Activated CD8-positive, alpha-beta memory T cell treated with anti-CD3 and anti-CD28 coated beads, Interleukin-2, amount 50 U/mL, for 1 hour (primary cell): Measurements from ENCODE around the gene NPR3.

Experiments
- DNase-seq: peaks from one replicate; pipeline ENCODE4 v3.0.0-alpha.2; 2020; ENCODE audit errors: extremely low read depth

NPR3 gene, protein sequence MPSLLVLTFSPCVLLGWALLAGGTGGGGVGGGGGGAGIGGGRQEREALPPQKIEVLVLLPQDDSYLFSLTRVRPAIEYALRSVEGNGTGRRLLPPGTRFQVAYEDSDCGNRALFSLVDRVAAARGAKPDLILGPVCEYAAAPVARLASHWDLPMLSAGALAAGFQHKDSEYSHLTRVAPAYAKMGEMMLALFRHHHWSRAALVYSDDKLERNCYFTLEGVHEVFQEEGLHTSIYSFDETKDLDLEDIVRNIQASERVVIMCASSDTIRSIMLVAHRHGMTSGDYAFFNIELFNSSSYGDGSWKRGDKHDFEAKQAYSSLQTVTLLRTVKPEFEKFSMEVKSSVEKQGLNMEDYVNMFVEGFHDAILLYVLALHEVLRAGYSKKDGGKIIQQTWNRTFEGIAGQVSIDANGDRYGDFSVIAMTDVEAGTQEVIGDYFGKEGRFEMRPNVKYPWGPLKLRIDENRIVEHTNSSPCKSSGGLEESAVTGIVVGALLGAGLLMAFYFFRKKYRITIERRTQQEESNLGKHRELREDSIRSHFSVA

DNA sequence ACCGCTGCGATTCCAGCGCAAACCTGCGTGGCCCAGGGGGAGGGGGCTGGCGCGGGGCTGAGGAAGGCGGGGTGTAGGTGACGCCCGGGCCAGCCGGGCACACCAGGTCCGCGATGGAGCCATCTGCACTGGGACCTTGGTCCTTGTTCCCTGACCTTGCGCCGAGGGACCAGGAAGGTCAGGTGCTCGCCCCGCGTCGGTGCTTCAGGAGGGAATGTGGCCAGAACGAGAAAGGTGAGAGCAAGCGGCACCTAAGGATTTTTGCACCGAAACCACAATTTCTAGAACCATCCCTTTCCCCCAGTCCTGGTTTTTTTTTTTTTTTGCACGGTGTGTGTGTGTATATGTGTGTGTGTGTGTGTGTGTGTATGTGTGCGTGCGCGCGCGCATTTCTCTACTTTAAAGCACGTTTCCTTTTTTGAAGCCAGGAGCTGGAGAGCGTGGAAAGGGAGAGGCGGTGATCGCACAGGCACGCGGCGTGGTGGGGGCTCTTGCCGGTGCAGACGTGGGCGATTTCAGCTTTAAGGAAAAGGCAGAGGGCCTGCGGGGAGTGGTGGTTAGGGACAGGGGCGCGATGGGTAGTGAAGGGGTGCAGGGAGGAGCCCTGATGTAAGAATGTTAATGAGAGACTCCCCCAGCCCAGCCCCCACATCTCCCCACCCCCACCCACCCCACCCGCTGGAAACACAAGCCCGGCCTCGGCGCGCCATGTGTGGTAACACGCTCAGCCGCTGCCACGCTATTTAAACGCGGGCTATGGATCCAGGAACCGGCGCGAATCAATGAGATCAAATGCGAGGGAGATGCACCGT, at the start of gene NPR3:
NPR3 (plus strand) TSS at position 772 of the 812 bp plus-strand sequence. CDS start 456 bp downstream, outside the sequence.
- no peak for DNase-seq

DNA sequence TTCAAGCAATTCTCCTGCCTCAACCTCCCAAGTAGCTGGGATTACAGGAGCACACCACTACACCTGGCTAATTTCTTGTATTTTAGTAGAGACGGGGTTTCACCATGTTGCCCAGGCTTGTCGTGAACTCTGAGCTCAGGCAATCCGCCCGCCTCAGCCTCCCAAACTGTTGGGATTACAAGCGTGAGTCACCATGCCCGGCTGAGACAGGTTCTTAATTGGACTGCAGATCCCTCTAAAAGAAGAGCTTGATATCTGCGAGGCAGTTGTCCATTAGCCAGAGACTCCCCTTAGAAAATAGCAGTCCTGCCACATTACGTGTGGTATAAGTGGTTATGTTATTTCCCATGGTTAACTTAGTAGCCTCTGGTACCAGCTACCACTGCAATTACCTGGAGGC, 46.6 kb upstream of the NPR3 start:
- DNase-seq: no peak

DNA sequence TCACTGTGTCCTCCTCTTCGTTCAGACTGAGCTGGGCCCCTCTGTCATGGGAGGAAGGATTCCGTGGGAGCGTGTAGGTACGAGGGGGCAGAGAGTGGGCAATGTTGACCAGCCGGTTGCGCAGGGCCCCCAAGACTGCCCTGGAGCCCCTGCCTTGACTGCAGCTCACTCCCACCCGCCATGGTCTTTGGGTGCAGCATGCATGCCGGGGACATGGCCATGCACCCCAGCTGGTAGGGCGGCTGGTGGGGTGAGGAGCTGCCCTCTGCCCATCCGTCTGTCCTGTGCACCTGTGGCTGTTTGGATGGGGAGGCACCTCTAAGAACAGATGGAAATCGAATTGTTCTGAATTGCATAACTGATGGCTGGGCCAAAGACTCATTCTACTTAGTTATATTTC, 42.6 kb upstream of the NPR3 start:
- DNase-seq: no peak

DNA sequence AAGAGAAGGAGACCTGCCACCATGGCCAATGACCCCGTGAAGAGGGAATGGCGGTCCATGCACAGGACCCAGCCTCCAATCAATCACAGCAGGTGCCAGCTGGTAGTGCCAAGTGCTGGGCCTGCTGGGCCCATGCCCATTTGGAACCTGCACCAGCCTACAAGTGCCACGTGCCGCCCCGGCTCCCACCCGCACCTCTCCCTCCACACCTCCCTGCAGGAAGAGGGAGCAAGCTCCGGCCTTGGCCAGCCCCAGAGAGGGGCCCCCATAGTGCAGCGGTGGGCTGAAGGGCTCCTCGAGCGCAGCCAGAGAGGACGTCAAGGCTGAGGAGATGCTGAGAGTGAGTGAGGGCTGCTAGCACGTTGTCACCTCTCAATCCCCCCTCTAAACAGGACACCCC, 37.8 kb upstream of the NPR3 start:
- no peak for DNase-seq

DNA sequence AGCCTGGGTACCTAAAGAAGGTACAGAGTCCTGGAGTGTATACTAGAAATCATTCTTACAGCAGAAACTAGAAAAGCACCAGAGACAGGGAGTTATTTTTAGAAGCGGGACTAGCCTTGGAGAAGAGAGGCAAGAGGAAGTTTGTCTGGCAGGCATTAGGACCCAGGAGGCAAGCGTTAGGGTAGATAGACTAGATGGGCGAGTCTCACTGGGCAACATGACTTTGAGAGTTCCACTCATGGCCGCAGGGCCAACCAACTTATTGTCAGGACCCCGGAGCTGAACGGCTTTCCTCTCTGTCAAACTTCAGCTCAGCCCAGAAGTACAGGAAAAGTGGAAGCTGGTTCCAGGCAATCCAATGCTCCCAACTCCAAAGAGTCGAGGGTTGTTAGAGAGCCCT, 34.1 kb upstream of the NPR3 start:
- no peak for DNase-seq

DNA sequence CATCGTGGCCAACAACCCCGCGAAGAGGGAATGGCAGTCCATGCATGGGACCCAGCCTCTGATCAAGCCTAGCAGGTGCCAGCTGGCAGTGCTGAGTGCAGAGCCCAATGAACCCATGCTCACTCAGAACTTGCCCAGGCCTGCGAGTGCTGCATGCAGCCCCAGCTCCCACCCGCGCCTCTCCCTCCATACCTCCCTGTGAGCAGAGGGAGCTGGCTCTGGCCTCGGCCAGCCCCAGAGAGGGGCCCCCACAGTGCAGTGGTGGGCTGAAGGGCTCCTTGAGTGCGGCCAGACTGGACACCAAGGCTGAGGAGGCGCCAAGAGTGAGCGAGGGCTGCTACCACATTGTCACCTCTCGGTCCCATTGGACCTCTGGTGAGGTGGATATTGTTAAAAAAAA, 32.6 kb upstream of the NPR3 start:
- DNase-seq: no peak

DNA sequence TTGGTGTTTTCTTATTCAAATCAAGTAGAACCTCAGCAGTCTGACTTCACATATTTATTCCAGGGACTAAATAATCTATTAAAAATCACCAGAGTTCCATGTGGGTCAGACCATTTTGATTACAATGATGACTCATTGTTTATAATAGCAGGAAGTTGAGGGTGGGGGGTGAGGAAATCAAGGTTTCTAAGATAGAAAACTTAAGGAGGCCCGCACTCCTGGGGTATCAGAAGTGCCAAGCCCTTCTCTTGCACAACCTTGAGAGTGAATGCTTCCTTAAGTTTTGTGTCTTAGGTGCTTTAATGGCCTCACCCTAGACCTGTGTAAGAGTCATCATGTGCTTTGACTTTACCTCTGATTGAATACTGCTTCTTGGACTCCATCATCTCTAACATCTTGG, 31.9 kb upstream of the NPR3 start:
- DNase-seq: no peak

DNA sequence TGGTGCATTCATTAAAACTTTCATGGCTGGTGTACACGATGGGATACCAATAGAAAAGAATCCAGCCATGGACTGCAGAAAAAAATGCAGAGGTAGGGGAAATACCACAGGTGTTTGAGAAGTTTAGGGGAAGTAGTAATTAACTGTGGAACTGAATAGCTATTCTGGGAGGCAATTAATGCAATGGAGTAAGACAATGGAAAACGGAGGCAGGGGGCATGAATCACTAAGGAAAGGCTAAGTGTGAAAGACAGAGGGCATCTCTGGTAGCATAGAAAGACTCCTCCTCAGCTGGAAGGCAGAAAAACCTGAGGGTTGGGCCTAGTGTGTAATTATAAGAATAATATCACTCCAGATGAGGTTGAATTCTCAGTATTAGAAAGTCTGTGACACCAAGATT, 30.9 kb upstream of the NPR3 start:
- DNase-seq: no peak

DNA sequence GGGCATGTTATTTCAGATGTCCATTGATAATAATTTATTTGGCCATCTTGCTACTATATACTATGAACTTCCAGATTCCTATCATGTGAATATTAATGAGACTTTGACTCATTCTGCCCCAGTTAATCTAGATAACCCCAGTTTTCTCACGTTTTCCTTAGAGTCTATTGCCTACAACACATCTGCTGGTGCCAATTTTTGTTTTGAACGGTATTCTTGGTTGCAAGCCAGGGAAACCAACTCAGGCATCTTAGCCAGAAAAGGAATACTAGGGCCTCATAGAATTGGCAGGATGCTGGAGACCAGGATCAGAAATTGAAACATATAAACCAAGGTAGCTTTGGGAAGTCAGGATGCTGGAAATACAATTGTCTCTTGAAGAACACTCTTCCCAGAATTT, 28.0 kb upstream of the NPR3 start:
- DNase-seq: no peak

DNA sequence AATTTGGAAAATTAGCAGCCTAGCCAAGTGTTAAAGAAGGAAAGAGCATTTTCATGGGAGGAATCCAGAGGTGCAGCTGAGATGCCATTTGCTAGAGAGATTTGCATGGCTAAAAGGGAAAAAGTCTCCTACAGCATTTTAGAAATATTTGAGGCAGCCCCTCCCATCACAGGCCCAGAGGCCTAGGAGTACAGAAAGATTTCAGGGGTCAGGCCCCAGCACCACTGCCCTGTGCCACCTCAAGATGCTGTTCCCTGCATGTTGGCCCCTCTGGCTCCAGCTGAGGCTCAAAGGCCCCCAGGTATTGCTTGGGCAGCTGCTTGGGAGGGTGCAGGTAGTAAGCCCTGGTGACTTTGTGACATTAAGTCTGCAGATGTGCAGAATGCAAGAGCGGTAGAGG, 26.9 kb upstream of the NPR3 start:
- no peak for DNase-seq

DNA sequence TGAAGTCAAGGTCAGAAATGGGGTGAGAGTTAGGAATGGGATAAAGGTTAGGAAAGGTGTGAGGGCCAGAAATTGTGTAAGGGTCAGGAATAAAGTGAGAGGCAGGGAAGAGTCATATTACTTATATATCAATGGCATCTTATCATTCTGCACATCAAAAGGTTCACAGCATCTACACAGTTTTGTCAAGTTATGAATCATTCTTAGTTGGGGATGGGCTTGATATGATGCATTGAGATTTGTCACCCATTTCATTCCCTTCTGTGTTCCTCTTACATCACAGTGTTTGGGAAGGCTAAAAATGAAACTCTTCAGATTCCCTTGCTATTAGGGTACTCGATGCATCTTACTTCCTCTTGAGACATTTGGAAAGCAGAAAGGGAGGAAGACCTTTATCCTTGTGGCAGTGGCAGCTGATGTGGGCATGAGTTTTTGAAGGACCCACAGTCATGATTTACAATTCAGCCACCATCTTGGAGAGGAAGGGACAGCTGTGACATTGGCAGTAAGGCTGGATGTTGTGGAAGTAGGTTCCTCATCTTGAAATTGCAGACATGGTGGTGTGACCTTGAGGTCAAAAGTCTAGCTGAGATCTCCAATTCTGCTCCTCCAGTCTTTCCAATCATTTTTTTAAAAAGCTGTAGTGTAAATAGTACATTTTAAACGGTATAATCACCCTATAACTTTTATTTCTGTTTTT, 24.2 kb upstream of the NPR3 start:
- DNase-seq: no peak

DNA sequence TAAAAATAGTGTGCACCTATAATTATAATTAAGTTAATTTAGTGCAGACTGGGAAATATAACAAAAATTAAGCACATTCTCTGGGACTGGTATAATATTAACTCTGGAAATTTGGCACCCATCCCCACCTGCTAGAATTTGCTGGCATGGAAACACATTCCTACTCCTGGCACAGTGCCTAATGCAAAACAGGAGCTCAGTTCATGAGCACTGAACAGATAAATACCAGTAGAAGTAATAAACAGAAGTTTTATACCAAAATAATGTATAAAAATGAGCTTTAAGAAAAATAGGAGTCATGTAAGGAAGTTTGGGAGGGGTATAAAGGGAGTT, 23.7 kb upstream of the NPR3 start:
- no peak for DNase-seq

DNA sequence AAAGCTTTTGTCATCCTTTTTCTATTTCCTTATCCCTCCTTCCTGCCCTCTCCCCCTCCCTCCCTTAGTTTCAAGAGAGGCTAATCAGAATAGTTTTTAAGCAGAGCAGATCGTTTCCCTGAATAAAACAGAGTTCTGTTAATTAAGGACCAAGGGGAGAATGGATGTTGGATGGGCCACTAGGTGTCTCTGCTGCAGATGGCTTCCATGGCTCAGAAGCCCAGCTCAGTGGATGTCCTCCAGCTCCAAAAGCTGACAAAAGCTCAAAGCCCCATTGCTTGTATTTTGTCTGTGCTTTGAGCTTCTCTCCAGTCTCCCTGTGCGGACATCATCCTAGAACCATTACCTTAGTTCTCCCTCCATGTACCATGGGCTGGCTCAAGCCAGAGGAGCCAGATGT, 21.0 kb upstream of the NPR3 start:
- DNase-seq: no peak

DNA sequence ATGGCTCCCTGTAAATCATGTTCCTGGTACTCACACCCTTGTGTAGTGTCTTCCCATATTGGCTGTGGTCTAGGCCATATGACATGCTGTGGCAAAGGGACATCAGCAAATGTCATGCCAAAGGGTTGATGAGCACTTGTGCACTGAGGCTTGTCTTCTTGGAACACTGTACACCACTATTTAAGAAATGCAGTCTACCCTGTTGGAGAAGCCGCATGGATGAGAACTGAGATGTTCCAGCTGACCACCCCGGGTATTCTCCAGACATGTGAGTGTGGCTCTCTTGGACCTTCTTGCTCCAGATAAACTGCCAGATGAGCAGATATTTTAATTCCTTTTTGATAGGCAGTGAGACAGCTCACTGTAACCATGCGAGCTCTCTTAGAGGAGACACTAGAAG, 20.5 kb upstream of the NPR3 start:
- DNase-seq: no peak

DNA sequence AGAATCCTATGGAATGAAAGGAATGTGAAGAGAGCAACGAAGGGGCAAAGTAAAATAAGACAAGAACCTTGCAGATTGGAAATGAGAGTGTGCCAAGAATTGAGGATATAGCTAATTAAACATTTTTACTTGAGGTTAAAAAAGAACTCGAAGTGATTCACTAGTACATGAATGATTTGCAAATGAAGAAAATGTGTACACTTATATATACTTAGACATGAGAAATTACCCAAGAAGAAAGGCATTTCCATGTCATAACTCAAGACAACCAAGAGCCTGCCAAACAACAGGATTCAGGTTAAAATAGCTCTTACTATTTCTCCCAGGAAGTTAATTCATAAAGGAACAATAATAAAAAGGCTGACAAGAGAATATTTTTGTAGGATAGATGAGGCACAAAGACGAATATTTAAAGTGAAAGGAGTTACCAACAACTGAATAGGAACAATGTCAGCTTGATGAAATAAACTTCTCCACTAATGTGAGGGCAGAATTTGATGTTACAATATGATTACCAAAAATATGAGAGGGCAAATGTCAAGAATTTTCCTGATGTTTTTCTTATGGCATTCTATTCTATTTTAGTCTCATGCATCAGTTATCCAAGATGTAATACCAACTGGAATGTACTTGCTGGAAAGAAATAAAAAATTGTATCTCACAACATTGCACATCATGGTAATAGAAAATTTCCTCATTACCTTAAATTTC, 18.9 kb upstream of the NPR3 start:
- DNase-seq: no peak

DNA sequence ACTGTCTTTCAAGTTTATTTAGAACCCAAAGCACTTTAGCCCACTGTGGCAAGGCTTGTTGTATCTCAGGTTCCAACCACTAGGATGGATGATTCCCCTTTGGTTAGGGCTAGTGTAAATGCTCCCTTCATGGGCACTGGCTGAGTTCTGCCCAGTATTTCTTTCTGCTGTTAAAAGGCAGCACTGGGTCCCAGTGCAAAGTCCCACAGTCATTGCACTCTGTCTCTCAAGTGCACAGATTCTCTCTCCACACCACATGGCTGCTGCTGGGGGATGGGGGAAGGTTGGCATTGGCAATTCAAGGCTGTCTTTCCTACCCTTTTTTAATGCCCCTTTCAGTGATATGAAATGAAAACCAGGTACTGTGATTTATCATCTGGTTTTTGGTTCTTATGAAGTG, 7.2 kb upstream of the NPR3 start:
- DNase-seq: no peak

DNA sequence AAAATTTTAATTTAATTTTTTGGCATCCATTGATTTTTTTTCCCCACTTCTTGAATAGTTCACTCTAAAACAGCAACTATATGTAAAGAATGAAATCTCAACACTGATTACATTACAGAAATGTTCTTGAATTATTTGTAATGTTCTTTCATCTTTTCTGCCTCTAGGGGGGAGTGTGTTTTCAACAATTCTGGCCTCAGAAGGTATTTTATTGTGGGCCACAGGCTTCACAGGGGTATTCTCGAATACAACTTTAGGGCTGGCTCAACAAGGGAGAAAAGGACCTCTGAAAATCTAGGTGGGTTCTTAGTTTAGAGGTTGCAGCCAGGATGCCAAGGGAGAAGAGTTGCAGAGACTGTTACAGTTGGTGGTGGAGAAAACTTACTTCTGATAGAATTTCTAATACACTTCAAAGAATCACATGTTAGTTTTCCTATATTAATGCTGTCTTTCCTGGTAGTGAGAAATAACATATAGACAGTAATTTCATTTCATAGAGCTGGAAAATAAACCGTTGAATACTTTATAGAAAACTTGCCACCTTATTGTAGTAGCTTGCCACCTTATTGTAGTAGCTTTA, 3.6 kb upstream of the NPR3 start:
- no peak for DNase-seq

DNA sequence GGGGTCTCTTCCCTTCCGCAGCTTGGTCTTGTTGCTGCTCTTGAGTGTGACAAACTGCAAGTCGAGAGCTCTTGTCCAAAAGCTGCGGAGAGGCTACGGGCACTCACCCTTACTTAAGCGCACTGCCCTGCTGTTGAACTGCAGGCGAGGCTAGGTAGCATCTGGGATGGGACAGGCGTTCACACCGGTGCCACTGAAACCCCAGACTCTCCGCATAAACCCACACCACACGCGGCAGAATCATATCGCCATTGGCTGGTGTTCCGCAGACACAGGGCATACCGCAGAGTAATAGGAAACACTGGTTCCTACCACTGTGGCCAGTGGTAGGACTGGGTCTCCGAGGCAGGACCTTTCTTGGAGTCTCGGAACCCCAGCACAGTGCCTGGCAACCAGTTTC, 2.2 kb upstream of the NPR3 start:
- DNase-seq: no peak

DNA sequence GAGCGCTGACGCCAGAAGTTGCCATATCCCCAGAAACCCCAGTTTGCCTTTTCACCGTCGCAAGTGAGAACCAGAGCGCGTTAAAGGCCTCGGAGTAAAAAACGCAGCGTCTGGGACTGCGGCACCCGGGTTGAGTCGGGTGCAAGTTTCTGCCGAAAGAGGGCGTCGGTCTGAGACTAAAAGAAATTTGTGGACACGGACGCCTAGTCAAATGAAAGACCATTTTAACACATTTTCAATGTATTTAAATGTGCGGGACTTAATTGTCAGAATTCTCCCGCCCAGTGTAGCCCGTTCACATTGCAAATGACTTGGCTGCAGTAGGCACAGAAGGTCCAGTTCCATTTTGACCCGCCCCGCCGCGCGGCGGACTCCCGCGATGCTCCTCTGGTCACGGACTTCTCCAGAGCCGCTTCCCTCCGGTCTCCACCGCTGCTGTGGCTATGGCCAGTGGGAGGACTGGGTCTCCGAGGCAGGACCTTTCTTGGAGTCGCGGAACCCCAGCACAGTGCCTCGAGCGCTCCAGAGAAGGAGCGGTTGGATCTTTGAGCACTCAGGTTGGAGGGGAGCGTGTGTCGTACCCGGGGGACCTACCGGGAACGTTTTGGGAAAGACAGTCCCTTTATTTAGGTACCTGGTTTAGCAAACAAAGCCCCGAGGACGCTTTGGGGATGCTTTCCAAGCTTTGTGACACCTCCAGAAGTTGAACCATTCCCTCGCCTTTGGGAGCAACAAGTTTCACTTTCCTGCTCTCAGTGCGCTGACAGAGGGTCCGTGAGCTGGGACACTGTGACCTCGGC, 1.2 kb upstream of the NPR3 start:
- no peak for DNase-seq

DNA sequence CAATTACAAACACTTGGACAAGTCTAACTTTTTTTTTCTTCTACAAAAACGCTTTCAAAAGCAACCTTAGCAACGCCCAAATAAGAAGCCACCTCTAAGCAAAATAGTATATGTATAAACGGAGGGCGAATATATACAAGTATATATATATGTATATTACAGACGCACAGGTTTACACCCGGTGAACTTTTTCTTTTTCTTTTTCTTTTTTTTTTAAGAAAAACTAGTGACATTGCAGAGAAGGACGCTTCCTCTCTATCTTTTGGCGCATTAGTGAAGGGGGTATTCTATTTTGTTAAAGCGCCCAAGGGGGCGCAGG, 200 bp downstream of the NPR3 start:
- no peak for DNase-seq
